ENCODE measurements around the gene PMF1.
"Not testable (repeated sequence)": the region's sequence is repeated elsewhere in the genome, so short reads cannot be mapped to it uniquely, and the experiment has no call there.

Gene PMF1

DNA sequence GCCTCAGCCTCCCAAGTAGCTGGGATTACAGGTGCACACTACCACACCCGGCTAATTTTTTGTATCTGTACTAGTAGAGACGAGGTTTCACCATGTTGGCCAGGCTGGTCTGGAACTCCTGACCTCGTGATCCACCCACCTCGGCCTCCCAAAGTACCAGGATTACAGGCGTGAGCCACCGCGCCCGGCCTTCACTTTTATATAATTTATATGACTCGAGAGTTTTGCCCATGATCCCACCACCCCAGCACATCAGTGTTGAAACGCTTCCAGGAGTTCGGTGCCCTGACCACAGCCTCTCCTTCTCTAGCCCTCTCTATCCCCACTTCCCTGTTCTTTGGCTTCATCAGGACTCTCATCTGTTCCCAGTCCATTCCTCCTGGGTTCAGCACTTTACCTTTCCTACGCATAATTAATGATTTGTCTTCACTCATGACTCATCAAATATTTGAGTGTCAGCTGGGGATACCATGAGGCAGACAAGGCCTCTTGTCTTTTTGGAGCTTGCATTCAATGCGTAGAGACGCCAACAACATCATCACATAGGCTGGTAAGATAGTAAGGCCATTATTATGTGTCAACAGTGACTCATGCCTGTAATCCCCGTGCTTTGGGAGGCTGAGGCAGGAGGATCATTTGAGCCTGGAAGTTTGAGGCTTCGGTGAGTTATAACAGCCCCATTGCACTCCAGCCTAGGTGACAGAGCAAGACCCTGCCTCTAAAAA lies 1.4 kb downstream of the PMF1 start:
- no peak for DNase-seq (ENCODE audit: low spot score)
- in situ Hi-C loops (cut with MboI; ENCODE audit: low sequenced_read_pairs, unreplicated experiment), result no loop called here
- no peak for TF ChIP-seq CTCF (IDR thresholded peaks at IDR 0.05; ENCODE audit: borderline replicate concordance, control extremely low read depth, extremely low read depth, insufficient read depth, missing control alignments)

- DNase-seq (ENCODE audit: low spot score); in situ Hi-C loops (cut with MboI; ENCODE audit: low sequenced_read_pairs, unreplicated experiment): not testable (repeated sequence)
Observed at GRCh38 chr1:156216361-156217086, 3.7 kb downstream of the PMF1 start.

DNA sequence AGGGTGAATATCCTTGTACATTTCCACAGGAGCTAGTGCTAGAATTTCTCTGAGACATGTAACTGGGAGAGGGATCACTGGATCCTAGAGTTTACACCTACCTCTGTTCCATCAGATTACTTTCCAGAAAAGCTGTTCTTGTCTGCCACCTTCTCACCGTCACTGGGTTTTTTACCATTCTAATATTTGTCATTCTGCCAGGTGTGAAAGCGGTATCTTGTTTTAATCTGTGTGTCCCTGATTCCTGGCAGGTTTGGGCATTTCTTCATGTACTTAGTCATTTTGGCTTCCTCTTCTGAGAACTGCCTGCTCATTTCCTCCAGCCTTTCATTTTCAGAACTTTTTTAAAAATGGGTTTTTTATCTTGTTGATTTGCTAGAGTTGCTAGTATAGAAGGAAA lies 5.1 kb downstream of the PMF1 start:
- in situ Hi-C loops (cut with MboI; ENCODE audit: low sequenced_read_pairs, unreplicated experiment), result no loop called here
- DNase-seq (ENCODE audit: low spot score), result peak; percentile 46
- no peak for TF ChIP-seq CTCF (IDR thresholded peaks at IDR 0.05; ENCODE audit: borderline replicate concordance, control extremely low read depth, extremely low read depth, insufficient read depth, missing control alignments)

- no peak for TF ChIP-seq CTCF (IDR thresholded peaks at IDR 0.05; ENCODE audit: borderline replicate concordance, control extremely low read depth, extremely low read depth, insufficient read depth, missing control alignments)
- no peak for DNase-seq (ENCODE audit: low spot score)
- in situ Hi-C loops (cut with MboI; ENCODE audit: low sequenced_read_pairs, unreplicated experiment), result loop anchor here (5.0 to 10.0 kb wide), 2 partner anchors 78 to 125 kb away; no protein-coding TSS in a partner anchor
Observed at GRCh38 chr1:156220226-156220625, 7.4 kb downstream of the PMF1 start.

GRCh38 chr1:156221986-156222692 lies 9.3 kb downstream of the PMF1 start:
- no peak for TF ChIP-seq CTCF (IDR thresholded peaks at IDR 0.05; ENCODE audit: borderline replicate concordance, control extremely low read depth, extremely low read depth, insufficient read depth, missing control alignments)
- no peak for DNase-seq (ENCODE audit: low spot score)
- in situ Hi-C loops (cut with MboI; ENCODE audit: low sequenced_read_pairs, unreplicated experiment), result loop anchor here (5.0 to 10.0 kb wide), 2 partner anchors 80 to 127 kb away; no protein-coding TSS in a partner anchor

DNA sequence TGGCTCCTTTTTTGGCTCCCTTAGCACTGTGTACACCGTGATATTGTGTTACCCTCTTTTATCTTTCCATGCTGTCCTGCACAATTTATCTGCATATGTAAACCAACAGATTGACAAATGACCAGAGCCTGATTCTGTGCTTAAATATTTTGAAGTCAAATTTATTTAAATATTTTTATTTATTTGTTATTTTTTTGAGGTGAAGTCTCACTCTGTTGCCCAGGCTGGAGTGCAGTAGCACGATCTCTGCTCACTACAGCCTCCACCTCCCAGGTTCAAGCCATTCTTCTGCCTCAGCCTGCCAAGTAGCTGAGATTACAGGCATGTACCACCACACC lies 12.8 kb downstream of the PMF1 start:
- in situ Hi-C loops (cut with MboI; ENCODE audit: low sequenced_read_pairs, unreplicated experiment), result loop anchor here (10.0 kb wide), 1 partner anchor 131 kb away; no protein-coding TSS in a partner anchor
- no peak for DNase-seq (ENCODE audit: low spot score)
- no peak for TF ChIP-seq CTCF (IDR thresholded peaks at IDR 0.05; ENCODE audit: borderline replicate concordance, control extremely low read depth, extremely low read depth, insufficient read depth, missing control alignments)

Measured in GM13976 (cell line).